GM23338 (cell line): ENCODE results near the gene MICAL3.

Experiments used
- POLR2AphosphoS5 ChIP-seq: IDR thresholded peaks from 2 replicates; pipeline ENCODE4 v1.6.1; 2016; ENCODE audit warnings: antibody characterized with exemption, low read depth
- ZNF114 ChIP-seq: fragments of 250-450 bp; sonication (Bioruptor Pico); IDR thresholded peaks from 2 replicates; pipeline ENCODE4 v1.5.0; 2020; ENCODE audit warnings: mild to moderate bottlenecking, moderate library complexity
- TF ChIP-seq, protein P1 (sequence below), 2 experiments: fragments of 200-600 bp in 1 of 2; sonication (generic) in 1 of 2; conservative IDR thresholded peaks; 2 replicates each; pipeline versions ENCODE4 v1.5.1 to v1.6.1; 2016 to 2017; ENCODE audit warnings: antibody characterized with exemption in 2 of 2, low read depth in 2 of 2, mild to moderate bottlenecking in 2 of 2, moderate library complexity in 1 of 2

- TF ChIP-seq, protein P1, sequence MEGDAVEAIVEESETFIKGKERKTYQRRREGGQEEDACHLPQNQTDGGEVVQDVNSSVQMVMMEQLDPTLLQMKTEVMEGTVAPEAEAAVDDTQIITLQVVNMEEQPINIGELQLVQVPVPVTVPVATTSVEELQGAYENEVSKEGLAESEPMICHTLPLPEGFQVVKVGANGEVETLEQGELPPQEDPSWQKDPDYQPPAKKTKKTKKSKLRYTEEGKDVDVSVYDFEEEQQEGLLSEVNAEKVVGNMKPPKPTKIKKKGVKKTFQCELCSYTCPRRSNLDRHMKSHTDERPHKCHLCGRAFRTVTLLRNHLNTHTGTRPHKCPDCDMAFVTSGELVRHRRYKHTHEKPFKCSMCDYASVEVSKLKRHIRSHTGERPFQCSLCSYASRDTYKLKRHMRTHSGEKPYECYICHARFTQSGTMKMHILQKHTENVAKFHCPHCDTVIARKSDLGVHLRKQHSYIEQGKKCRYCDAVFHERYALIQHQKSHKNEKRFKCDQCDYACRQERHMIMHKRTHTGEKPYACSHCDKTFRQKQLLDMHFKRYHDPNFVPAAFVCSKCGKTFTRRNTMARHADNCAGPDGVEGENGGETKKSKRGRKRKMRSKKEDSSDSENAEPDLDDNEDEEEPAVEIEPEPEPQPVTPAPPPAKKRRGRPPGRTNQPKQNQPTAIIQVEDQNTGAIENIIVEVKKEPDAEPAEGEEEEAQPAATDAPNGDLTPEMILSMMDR (conservative IDR thresholded peaks at IDR 0.05; ENCODE audit: low read depth in 2 of 2): no peak
- no peak for TF ChIP-seq POLR2AphosphoS5
- no peak for TF ChIP-seq ZNF114 (CRISPR knock-in tag)
Measured at GRCh38 chr22:17911312-17911705, 113.1 kb downstream of the MICAL3 start.
